Activated CD4-positive, alpha-beta T cell treated with anti-CD3 and anti-CD28 coated beads for 48 hours (primary cell): ENCODE data around the gene TPSAB1.

ENCODE experiments used
- DNase-seq: peaks from one replicate; pipeline ENCODE4 v3.0.0-alpha.2; 2020

TPSAB1 gene

GRCh38 chr16:1288813-1289476 lies 48.4 kb downstream of the TPSAB1 start:
- DNase-seq = no peak

GRCh38 chr16:1289477-1289866 lies 49.0 kb downstream of the TPSAB1 start:
- DNase-seq = no peak

GRCh38 chr16:1290063-1290501 lies 49.6 kb downstream of the TPSAB1 start:
- DNase-seq = no peak

GRCh38 chr16:1290860-1291575 lies 50.5 kb downstream of the TPSAB1 start:
- no peak for DNase-seq

GRCh38 chr16:1291576-1291974 lies 51.1 kb downstream of the TPSAB1 start:
- DNase-seq = no peak
